Measurements from ENCODE around the gene PROKR2.

GRCh38 chr20:5327356-5327755, 10.6 kb upstream of the PROKR2 start:
- TF ChIP-seq, protein P1, sequence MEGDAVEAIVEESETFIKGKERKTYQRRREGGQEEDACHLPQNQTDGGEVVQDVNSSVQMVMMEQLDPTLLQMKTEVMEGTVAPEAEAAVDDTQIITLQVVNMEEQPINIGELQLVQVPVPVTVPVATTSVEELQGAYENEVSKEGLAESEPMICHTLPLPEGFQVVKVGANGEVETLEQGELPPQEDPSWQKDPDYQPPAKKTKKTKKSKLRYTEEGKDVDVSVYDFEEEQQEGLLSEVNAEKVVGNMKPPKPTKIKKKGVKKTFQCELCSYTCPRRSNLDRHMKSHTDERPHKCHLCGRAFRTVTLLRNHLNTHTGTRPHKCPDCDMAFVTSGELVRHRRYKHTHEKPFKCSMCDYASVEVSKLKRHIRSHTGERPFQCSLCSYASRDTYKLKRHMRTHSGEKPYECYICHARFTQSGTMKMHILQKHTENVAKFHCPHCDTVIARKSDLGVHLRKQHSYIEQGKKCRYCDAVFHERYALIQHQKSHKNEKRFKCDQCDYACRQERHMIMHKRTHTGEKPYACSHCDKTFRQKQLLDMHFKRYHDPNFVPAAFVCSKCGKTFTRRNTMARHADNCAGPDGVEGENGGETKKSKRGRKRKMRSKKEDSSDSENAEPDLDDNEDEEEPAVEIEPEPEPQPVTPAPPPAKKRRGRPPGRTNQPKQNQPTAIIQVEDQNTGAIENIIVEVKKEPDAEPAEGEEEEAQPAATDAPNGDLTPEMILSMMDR (IDR thresholded peaks at IDR 0.05; ENCODE audit: borderline replicate concordance, extremely low read depth, low read length, poor library complexity, severe bottlenecking) = no peak
- TF ChIP-seq EZH2 (IDR thresholded peaks at IDR 0.05; ENCODE audit: borderline replicate concordance, low read depth, low read length, severe bottlenecking) = no peak
